Stimulated activated CD4-positive, alpha-beta T cell treated with anti-CD3 and anti-CD28 coated beads, Interleukin-2, amount 100 ng/mL, for 24 hours (primary cell): Measurements from ENCODE around the gene TAOK2.
"Not testable (repeated sequence)": the region's sequence is repeated elsewhere in the genome, so short reads cannot be mapped to it uniquely, and the experiment has no call there.

ENCODE experiments used
- DNase-seq, 2 donors: peaks; one replicate each; pipeline ENCODE4 v3.0.0-alpha.2; 2020

The TAOK2 gene

GRCh38 chr16:30004811-30005242 lies 31.2 kb downstream of the TAOK2 start:
- DNase-seq, result no peak

- peak; percentile 40 to 47 for DNase-seq
These were observed 31.9 kb downstream of the TAOK2 start for GRCh38 chr16:30005341-30006094.

- no peak for DNase-seq
These were observed 32.4 kb downstream of the TAOK2 start for GRCh38 chr16:30006095-30006473.

GRCh38 chr16:30006659-30007377 lies 33.1 kb downstream of the TAOK2 start:
- no peak for DNase-seq

- no peak for DNase-seq
These were observed 33.8 kb downstream of the TAOK2 start for GRCh38 chr16:30007378-30007895.

- DNase-seq, result no peak
These were observed 35.6 kb downstream of the TAOK2 start for GRCh38 chr16:30009085-30009862.

- DNase-seq, result no peak
These were observed 36.5 kb downstream of the TAOK2 start for GRCh38 chr16:30009990-30010843.

- peak; percentile 42 to 51 for DNase-seq
These were observed 37.4 kb downstream of the TAOK2 start, which contains the start of gene DOC2A for GRCh38 chr16:30010844-30011713. Gene DOC2A (minus strand): TSS chr16:30011027. CDS start chr16:30010222, 805 bp downstream.

- no peak for DNase-seq
These were observed 38.2 kb downstream of the TAOK2 start for GRCh38 chr16:30011714-30012504.

- not testable (repeated sequence) for DNase-seq
These were observed 38.9 kb downstream of the TAOK2 start for GRCh38 chr16:30012598-30012997.

GRCh38 chr16:30015450-30015849 lies 41.8 kb downstream of the TAOK2 start:
- not testable (repeated sequence) for DNase-seq

- no peak for DNase-seq
These were observed 43.0 kb downstream of the TAOK2 start for GRCh38 chr16:30016555-30017276.

GRCh38 chr16:30017277-30017656 lies 43.6 kb downstream of the TAOK2 start:
- DNase-seq, result no peak

GRCh38 chr16:30017937-30018336 lies 44.3 kb downstream of the TAOK2 start:
- DNase-seq, result not testable (repeated sequence)

GRCh38 chr16:30018731-30019158 lies 45.1 kb downstream of the TAOK2 start:
- DNase-seq, result no peak

GRCh38 chr16:30022887-30023286 lies 49.2 kb downstream of the TAOK2 start, which contains the start of gene C16orf92:
Gene C16orf92 (plus strand): TSS chr16:30023198. CDS start chr16:30023341, 143 bp downstream.
- DNase-seq, result no peak

GRCh38 chr16:30023586-30023985 lies 49.9 kb downstream of the TAOK2 start:
- DNase-seq, result no peak

- DNase-seq, result no peak
These were observed 50.8 kb downstream of the TAOK2 start for GRCh38 chr16:30024451-30024850.

GRCh38 chr16:30025156-30025555 lies 51.5 kb downstream of the TAOK2 start:
- DNase-seq, result no peak
